Fibroblast of peridontal ligament (primary cell): Measurements from ENCODE around the gene LRRC59.
A peak's percentile ranks its signal among the peaks of the same experiment; 100 is the strongest.

Experiments used
- DNase-seq: peaks from one replicate; pipeline ENCODE4 v3.0.0-alpha.2; 2010; ENCODE audit errors: extremely low read depth

LRRC59 gene

DNA sequence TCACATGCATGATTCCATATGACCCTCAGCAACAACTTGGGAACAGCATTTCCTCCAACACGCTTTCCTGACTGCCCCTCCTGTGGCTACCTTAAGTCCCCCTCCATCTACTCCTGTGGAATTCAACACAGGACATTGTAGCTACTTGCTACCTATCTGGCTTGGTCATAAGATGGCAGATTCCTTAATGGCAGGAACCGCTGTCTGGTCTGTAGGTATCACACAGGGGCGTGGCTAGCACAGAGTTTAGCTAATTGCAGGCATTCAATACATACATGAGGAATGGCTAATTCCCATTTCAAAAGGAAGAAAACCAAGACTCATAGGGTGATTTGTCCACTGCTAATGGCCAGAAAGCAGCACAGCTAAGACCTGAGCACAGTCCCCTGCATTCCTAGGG is 8.6 kb downstream of the LRRC59 start:
- DNase-seq, result no peak

DNA sequence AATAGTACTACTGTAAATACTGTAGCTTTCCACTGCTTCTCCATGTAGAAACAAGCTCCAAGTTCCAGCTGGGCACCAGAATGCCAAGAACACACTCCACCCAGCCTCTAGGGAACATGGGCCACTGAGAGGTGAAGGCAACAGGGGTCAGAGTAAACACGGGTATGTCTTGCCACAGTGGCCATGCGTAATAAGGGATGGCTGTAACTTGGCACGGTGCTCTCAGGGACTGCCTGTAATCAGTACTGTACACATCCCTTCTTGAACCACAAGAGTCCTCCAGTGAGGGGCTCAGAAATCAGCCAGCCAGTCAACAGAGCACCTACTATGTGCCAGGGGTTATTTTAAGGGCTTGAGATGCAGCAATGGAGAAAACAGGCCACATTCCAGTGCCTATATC is 10.8 kb downstream of the LRRC59 start:
- DNase-seq, result peak; percentile 39

DNA sequence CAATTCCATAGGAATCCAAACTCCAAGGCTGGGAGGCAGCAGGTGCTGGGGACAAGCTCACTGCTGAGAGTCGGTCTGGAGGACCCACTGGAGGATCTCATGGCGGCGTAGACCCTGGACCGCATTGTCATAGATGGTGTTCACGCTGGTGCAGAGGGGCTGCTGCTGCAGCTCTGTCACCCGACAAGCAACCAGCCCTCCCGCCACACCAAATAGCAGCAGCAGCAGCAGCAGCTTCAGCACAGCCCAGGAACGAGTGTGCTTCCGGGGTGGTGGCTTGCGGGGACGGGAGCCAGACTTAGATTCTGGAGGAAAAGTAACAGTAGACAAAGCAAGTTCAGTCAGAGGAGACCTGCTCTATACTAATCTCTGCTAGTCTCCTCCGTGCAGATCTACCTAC is 14.4 kb downstream of the LRRC59 start:
- DNase-seq, result no peak

DNA sequence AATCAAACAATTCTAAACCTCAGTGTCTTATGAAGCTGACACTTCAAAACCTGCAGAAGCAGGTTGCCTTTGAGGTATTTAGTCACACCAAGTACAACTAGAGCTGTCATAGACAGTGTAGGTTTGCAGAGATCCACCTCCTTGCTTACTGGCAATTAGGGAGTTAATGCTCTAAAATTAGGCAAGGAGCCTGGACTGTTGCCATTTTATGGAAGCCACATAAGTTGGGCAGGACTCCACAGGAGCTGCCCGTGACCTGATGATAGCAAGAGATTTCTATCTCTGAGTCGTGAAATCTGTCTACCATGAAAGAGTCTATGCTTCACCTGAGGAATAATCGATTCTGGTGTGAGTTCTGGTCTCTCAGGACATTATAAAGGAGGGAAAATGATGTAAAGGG is 15.4 kb downstream of the LRRC59 start:
- peak; percentile 51 for DNase-seq

DNA sequence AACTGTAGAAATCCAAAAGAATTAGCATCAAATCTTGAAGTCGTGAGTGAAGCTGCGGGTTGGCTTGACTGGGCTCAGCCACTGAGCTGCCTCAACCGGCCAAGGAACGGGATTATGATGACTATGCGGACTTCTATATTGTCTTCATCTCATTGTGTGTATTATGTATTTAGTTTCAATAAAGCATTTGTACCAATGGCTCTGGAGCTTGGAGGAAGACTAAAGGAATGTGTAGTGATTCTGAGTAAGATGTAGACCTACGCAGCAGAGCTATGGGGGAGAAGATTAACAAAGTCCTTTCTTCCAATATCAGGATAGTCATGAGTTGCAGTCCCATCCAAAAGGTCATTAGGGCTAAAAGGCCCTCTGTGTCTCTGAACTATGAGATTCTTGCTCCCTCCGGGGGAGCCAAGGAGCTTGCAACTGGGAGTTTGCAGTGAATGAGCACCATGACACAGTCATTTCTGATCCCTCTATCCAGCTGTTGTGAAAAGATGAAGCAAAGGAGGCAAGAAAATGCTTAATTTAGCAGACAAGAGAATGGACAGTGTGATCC is 16.0 kb downstream of the LRRC59 start:
- DNase-seq, result no peak

- DNase-seq, result no peak
Measured at GRCh38 chr17:50380369-50381259, 16.7 kb downstream of the LRRC59 start.

DNA sequence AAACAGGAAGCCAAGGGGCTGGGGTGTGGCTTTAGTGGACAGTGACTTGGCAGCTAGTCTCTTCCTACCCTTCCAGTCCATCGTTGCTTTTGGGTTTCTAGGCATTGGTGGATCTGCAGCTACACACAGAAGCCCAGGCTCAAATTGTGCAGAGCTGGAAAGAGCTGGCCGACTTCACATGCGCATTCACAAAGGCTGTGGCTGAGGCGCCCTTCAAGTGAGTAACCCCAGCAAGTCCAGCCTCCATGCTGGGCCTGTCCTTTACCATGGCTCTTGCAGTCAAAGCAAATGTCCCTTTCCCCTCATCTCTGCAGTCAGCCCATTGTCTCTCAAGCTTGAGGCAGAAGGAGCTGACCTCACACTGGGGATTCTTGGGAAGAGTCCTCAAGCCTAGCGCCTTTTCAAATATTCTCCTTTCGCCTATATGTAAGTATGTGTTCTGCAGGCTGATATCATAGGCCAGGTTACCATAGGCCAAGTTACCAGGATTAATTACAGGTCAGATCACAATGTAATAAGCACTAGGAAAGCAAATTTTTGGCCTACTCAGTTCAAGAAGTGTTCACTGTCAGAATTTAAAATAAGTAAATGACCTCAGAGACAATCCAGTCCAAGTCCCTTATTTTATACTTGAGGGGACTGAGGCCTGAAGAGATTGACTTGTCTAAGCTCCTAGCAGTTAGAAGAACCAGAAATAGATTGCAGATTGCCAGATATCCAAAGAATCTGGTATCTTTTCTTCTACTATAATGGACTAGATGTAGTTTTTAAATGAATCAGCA is 17.8 kb downstream of the LRRC59 start:
- DNase-seq, result no peak

DNA sequence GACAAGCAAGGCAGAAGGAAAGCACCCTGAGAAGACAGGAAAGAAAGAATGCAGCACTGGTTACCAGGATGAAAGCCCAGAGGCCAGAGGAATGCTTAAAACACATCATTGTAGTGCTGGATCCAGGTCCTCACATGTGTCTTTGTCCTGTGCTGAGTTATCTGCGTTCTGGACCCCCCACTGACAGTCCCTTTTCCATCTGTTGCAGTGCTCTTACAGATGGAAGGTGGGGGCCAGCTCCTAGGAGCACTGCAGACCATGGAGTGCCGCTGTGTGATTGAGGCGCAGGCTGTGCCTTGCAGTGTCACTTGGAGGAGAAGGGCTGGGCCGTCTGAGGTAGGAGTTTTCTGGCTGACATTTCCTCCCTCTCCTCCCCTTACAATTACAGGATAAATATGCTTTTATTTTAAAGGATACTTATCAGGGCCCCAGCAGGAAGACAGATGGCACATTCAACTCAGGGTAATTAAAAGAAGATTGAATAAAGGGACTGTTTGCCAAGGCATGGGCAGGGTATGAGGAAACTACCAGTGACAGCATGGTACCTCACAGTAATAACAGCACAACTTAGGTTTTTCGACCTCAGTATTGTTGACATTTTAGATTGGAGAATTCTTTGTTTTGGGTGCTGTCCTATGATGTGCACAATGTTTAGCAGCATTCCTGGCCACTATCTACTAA is 21.3 kb downstream of the LRRC59 start:
- no peak for DNase-seq

DNA sequence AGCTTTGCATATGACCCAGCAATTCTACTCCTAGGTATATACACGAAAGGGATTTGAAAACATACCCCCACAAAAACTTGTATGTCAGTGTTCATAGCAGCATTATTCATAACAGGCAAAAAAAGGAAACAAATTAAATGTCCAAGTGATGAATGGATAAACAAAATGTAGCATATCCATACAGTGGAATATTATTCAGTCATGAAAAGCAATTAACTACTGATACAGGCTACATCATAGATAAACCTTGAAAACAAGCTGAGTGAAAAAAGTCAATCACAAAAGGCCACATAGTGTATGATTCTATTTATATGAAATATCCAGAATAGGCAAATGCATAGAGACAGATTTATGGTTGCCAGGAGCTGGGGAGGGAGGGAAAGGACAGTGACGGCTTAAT is 23.6 kb downstream of the LRRC59 start:
- no peak for DNase-seq

DNA sequence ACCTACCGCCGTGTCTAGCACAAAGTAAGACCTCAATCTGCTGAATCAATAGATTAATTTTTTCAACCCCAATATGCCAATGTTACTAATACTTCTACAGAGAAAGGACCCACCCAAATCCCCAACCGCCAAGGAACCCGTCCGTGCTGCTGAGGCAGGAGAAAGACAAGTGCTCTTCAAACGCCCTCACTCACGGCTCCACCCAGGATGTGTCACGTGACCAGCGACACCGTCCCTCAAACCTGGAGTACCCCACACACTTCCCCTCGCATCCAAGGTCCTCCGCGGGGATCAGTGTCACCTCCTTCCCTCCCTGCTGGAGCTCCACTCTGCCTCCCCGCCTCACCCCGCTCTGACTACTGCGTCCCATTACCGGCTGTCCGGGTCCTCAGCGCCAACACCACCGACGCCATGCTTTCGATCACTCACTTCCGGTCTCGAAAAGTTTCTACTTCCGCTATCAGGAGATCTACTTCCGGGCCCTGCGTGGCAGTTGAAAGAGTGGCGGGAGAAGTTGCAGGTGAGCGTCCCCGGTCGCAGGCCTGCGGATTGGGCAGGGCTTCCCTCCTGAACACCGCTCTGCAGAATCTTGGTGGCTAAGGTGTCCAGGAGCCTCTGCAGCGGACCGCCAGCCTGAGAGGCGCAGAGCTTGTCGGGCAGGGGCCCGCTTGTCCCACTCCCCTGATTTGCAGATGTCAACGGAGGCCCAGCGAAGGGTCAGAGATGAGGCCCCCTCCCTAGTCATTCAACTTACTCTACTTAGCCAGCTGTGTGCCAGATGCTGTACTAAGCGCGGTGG is 24.4 kb downstream of the LRRC59 start, which contains the start of the genes EME1 and MRPL27:
Gene EME1 (plus strand): TSS at position 472 of the 799 bp plus-strand sequence. CDS start 1,980 bp downstream, outside the sequence.
Gene MRPL27 (minus strand): TSS at position 427 of the 799 bp plus-strand sequence. CDS start 14 bp downstream, at position 413.
- peak; percentile 86 for DNase-seq

DNA sequence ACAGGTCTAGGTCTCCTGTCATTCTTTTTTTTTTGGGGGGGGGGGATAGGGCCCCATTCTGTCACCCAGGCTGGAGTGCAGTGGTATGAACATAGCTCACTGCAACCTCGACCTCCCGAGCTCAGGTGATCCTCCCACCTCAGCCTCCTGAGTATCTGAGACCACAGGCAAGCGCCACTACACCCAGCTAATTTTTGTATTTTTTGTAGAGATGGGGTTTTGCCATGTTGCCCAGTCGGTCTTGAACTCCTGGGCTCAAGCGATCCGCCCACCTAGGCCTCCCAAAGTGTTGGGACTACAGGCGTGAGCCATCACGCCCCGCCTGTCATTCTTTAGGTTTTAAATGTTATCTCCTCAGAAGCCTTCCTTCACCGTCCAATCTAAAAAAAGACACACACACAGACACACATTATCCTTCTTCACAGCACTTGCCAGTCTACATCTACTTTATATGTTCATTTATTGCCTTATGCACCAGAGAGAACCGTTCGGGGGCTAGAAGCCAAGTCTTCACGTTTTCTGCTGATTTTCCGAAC is 25.0 kb downstream of the LRRC59 start:
- no peak for DNase-seq

GRCh38 chr17:50371526-50371925 is 25.8 kb downstream of the LRRC59 start:
- DNase-seq, result no peak

- no peak for DNase-seq
Measured at GRCh38 chr17:50370052-50370451, 27.3 kb downstream of the LRRC59 start.

GRCh38 chr17:50367401-50367800 is 29.9 kb downstream of the LRRC59 start:
- no peak for DNase-seq

GRCh38 chr17:50365649-50366393 is 31.5 kb downstream of the LRRC59 start:
- DNase-seq, result no peak

GRCh38 chr17:50365165-50365564 is 32.2 kb downstream of the LRRC59 start:
- DNase-seq, result no peak

GRCh38 chr17:50364715-50365114 is 32.6 kb downstream of the LRRC59 start:
- peak; percentile 29 for DNase-seq

DNA sequence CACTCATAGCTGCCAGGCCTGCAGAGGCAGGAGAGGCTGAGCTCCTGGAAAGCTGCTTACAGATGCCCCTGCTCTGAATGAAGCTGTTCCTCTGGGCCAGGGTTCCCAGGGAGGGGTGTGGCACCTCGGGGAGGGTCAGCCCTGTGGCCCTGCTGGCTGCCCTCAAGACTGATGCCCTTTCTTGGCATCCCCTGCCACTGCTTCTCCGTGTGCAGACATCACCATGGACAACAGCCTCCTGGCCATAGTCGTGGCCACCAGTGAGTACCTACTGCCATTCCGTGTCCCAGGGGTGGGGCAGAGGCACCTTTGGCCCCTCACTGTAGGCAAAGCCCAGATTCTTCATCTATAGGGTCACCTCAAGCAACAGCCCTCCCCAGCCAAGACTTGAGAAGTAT is 33.3 kb downstream of the LRRC59 start:
- no peak for DNase-seq

GRCh38 chr17:50363217-50364060 is 33.9 kb downstream of the LRRC59 start:
- peak; percentile 48 for DNase-seq
